Effector memory CD8-positive, alpha-beta T cell (primary cell): Measurements from ENCODE around the gene TMEM203.

Experiments used
- ATAC-seq: fragments of 150-1000 bp; cut with Tn5 transposase; replicated peaks from 2 replicates; pipeline ENCODE4 v1.10.0; 2021; ENCODE audit warnings: mild to moderate bottlenecking, moderate library complexity
- DNase-seq, 3 experiments: peaks; one replicate each; pipeline ENCODE4 v3.0.0; 2021
- H3K27ac Mint-ChIP-seq, 2 donors: one replicate each; pipeline ENCODE4 v1.8.0; 2022; ENCODE audit warnings: mild to moderate bottlenecking in 2 of 2, mixed read lengths in 2 of 2, moderate library complexity in 2 of 2
- H3K27me3 Mint-ChIP-seq, 2 donors: one replicate each; pipeline ENCODE4 v1.8.0; 2022; ENCODE audit warnings: mixed read lengths in 2 of 2
- H3K36me3 Mint-ChIP-seq: one replicate; pipeline ENCODE4 v1.8.0; 2022; ENCODE audit warnings: mild to moderate bottlenecking, moderate library complexity, mixed read lengths; ENCODE audit not compliant: insufficient read depth
- H3K4me1 Mint-ChIP-seq, 2 donors: one replicate each; pipeline ENCODE4 v1.8.0; 2022; ENCODE audit warnings: low read depth in 2 of 2, mixed read lengths in 2 of 2
- H3K4me3 Mint-ChIP-seq, 2 donors: one replicate each; pipeline ENCODE4 v1.8.0; 2022; ENCODE audit warnings: mild to moderate bottlenecking in 2 of 2, mixed read lengths in 2 of 2, moderate library complexity in 2 of 2
- H3K9me3 Mint-ChIP-seq, 2 donors: one replicate each; pipeline ENCODE4 v1.8.0; 2022; ENCODE audit warnings: mixed read lengths in 2 of 2

TMEM203 gene

GRCh38 chr9:137187386-137187785, 18.1 kb downstream of the TMEM203 start:
- Mint-ChIP-seq H3K27me3 (no peaks in the 10 kb centered on the region), H3K9me3 (no peaks in the 10 kb centered on the region), H3K36me3 (peaks cover 51% of the 10 kb centered on the region), H3K27ac (peak overlapping the region; percentile 82 to 95), H3K4me1 (peaks cover 36 to 40% of the 10 kb centered on the region in 2 donors), H3K4me3 (peak overlapping the region; percentile 91 to 92)
- ATAC-seq = no peak
- no peak for DNase-seq

GRCh38 chr9:137186385-137186784, 19.1 kb downstream of the TMEM203 start:
- H3K36me3 Mint-ChIP-seq = peaks cover 61% of the 10 kb centered on the region

GRCh38 chr9:137185921-137186320, 19.5 kb downstream of the TMEM203 start:
- Mint-ChIP-seq H3K27ac (no peak overlapping the region), H3K27me3 (no peaks in the 10 kb centered on the region), H3K9me3 (no peaks in the 10 kb centered on the region), H3K36me3 (peaks cover 63% of the 10 kb centered on the region), H3K4me1 (peaks cover 36 to 37% of the 10 kb centered on the region in 2 donors), H3K4me3 (no peak overlapping the region)
- DNase-seq (no peak), ATAC-seq (no peak)

More at GRCh38 chr9:137186385-137186784, 19.1 kb downstream of the TMEM203 start:
- Mint-ChIP-seq H3K4me1 (peaks cover 36 to 40% of the 10 kb centered on the region in 2 donors), H3K9me3 (no peaks in the 10 kb centered on the region), H3K4me3 (peak overlapping the region; percentile 91 to 92), H3K27me3 (no peaks in the 10 kb centered on the region), H3K27ac (no peak overlapping the region)
- no peak for ATAC-seq
- DNase-seq = no peak

DNA sequence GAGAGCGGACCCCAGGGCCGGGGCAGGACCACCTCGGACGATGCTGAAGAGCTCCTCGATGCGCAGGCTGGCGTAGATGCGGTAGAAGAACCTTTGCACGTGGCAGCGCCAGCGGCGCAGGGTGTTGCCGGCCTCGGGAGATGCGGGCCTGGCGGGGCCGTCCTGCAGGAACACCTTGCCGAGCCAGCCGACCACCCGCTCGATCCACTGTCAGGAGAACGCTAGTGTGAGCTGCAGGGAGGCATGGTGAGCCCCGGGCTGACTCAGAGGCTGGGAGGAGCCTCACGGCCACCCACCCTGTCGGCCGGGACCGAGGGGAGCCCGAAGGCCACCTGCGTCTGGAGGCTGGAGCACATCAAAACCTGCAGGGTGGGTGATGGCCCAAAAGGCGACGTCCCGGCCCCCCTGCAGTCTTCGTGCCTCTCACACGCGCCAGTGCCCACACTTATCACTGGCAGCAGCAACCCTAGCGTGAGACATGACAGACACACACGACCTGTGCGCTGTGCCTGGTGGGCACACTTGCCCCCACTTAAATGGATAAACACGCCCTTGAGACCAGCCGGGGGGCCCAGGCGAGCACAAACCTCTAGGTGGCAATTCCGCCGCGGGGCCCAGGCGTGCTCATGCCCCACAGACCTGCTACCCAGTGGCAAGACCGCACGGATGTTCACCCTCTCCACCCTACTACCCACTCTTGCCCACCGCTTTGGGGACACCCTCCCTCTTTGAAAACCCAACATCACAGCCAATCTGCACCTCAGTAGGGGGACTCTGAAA, 20.4 kb downstream of the TMEM203 start:
- no peak for ATAC-seq
- Mint-ChIP-seq H3K4me1 (peaks cover 32 to 33% of the 10 kb centered on the region in 2 donors), H3K4me3 (no peak overlapping the region), H3K9me3 (no peaks in the 10 kb centered on the region), H3K36me3 (peaks cover 59% of the 10 kb centered on the region), H3K27ac (no peak overlapping the region), H3K27me3 (no peaks in the 10 kb centered on the region)
- no peak for DNase-seq

DNA sequence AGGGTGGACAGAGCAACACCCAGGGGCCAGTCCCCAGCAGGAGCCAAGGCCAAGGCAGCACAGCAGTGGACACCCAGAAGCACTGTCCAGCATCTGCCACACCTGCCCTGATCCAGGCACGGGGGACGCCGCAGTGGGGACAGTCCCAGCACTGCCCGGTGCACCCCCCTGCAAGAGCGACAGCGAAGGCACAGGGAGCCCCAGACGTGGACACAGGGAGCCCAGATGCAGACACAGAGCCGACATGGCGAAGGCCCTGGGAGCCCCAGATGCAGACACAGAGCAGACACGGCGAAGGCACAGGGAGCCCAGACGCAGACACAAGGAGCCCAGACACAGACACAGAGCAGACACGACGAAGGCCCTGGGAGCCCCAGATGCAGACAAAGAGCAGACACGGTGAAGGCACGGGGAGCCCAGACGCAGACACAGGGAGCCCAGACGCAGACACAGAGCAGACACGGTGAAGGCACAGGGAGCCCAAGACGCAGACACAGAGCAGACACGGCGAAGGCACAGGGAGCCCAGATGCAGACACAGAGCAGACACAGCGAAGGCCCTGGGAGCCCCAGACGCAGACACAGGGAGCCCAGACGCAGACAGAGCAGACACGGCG, 21.4 kb downstream of the TMEM203 start:
- peaks cover 53% of the 10 kb centered on the region for H3K36me3 Mint-ChIP-seq
- H3K4me3 Mint-ChIP-seq = no peak overlapping the region
- no peak for ATAC-seq

GRCh38 chr9:137182836-137183235, 22.6 kb downstream of the TMEM203 start:
- ATAC-seq = no peak

More for the DNA sequence above, 21.4 kb downstream of the TMEM203 start:
- Mint-ChIP-seq H3K4me1 (peaks cover 22 to 26% of the 10 kb centered on the region in 2 donors), H3K9me3 (no peaks in the 10 kb centered on the region), H3K27me3 (no peaks in the 10 kb centered on the region), H3K27ac (no peak overlapping the region)
- no peak for DNase-seq

DNA sequence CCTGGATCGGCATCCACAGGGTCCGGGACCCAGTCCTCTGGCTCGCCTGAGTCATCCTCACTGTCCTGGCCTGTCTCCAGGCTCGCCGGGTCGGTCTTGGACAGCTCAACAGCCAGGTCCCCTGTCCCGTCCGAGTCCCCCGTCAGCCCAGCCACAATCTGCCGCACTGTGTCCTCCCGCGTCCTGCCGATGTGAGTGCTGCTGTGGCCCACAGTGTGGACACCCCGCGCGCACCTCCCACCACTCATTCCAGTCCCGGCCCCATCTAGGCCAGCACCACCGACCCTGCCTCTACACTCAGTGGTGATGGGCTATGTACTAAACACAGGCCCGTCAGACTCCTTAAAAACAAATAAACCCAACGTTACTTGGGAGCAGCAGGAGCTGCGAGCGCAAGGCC, 23.8 kb downstream of the TMEM203 start:
- H3K9me3 Mint-ChIP-seq = no peaks in the 10 kb centered on the region
- H3K36me3 Mint-ChIP-seq = peaks cover 46% of the 10 kb centered on the region
- no peak overlapping the region for H3K4me3 Mint-ChIP-seq
- no peak for DNase-seq
- no peak overlapping the region for H3K27ac Mint-ChIP-seq
- H3K4me1 Mint-ChIP-seq = peaks cover 11 to 12% of the 10 kb centered on the region in 2 donors
- ATAC-seq = no peak
- H3K27me3 Mint-ChIP-seq = no peaks in the 10 kb centered on the region

More at GRCh38 chr9:137182836-137183235, 22.6 kb downstream of the TMEM203 start:
- Mint-ChIP-seq H3K27ac (no peak overlapping the region), H3K36me3 (peaks cover 48% of the 10 kb centered on the region), H3K4me1 (peaks cover 20 to 21% of the 10 kb centered on the region in 2 donors), H3K27me3 (no peaks in the 10 kb centered on the region), H3K4me3 (no peak overlapping the region), H3K9me3 (no peaks in the 10 kb centered on the region)
- DNase-seq = no peak

DNA sequence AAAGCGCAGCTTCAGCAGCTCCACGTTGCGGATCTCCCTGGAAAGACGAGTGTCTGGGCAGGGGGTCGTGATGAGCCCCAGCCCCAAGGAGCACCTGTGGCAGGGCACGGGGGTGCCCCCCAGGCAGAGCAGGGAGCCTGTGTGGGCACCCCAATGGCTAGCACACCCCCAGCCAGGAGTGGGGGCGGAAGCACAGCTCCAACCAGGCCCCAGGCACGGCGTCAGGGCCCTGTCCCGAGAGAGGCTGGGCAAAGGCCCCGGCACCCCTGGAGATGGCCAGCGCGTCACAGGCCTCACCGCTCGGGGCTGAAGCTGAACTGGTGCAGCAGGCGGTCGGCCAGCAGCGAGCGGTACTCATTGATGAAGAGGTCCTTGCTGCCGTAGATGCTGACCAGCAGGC, 25.0 kb downstream of the TMEM203 start:
- Mint-ChIP-seq H3K4me3 (no peak overlapping the region), H3K9me3 (no peaks in the 10 kb centered on the region), H3K4me1 (peaks cover 7 to 16% of the 10 kb centered on the region in 2 donors), H3K27me3 (no peaks in the 10 kb centered on the region), H3K36me3 (peaks cover 48% of the 10 kb centered on the region), H3K27ac (no peak overlapping the region)
- DNase-seq = no peak
- ATAC-seq = no peak

DNA sequence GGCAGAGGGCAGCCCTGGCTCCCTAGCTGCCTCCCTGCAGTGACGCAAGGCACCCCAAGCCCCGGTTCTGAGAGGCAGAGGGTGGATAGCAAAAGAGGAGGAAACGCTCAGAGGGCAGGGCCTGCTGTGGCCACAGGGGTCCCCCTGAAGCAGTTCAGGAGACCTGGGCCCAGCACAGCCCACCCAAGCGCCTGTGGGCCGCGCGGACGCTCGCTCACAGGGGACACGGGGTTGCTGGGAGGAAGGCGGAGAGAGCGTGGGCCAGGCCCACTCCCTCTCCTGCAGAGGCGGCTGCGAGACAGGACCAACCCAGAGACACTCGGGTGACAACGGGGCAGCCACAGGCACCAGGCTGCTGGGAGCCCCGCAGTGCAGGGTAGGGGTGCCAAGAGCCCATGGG, 25.7 kb downstream of the TMEM203 start:
- Mint-ChIP-seq H3K4me3 (no peak overlapping the region), H3K27me3 (no peaks in the 10 kb centered on the region), H3K4me1 (peaks cover 7 to 14% of the 10 kb centered on the region in 2 donors), H3K36me3 (peaks cover 47% of the 10 kb centered on the region), H3K27ac (no peak overlapping the region), H3K9me3 (no peaks in the 10 kb centered on the region)
- no peak for DNase-seq
- no peak for ATAC-seq

DNA sequence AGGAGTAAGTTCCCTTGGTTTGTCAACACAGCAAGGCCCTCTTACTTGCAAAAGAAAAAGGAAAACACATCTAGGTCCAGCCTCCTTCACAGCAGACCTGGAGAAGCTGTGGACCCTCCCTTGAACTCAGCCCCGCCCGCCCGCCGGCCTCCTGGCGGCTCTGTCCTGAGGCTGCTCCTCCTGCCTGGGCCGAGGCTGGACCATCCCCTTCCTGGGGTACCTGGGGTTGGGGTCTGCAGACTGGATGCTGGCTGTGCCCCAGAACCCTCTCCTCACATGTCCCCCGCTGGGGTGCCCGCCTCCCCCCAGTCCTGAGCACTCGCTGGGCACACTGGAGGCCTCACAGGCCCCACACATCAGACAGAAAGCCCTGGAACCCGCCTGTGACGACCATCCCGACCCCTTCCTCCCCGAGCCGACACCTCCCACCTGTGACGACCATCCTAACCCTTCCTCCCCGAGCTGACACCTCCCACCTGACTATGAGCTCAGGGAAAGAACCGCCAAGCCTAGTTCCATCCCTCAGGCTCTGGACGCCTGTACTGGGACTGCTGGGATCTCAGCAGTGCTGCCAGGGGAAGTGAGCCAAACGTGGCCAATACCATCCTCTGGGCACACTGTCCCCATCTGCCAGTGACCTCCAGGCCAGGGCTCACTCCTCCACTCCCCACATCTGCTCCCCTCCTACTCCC, 26.4 kb downstream of the TMEM203 start:
- DNase-seq (no peak), ATAC-seq (no peak)
- Mint-ChIP-seq H3K9me3 (no peaks in the 10 kb centered on the region), H3K27ac (no peak overlapping the region), H3K36me3 (peaks cover 40% of the 10 kb centered on the region), H3K4me1 (peaks cover 1 to 8% of the 10 kb centered on the region in 2 donors), H3K4me3 (no peak overlapping the region), H3K27me3 (no peaks in the 10 kb centered on the region)

GRCh38 chr9:137178201-137178938, 27.1 kb downstream of the TMEM203 start:
- H3K9me3 Mint-ChIP-seq = no peaks in the 10 kb centered on the region
- H3K36me3 Mint-ChIP-seq = peaks cover 33% of the 10 kb centered on the region
- ATAC-seq (no peak), DNase-seq (no peak)
- no peak overlapping the region for H3K4me3 Mint-ChIP-seq
- no peak overlapping the region for H3K27ac Mint-ChIP-seq
- H3K27me3 Mint-ChIP-seq = peaks cover 0 to 3% of the 10 kb centered on the region in 2 donors
- peaks cover 0 to 8% of the 10 kb centered on the region in 2 donors for H3K4me1 Mint-ChIP-seq

DNA sequence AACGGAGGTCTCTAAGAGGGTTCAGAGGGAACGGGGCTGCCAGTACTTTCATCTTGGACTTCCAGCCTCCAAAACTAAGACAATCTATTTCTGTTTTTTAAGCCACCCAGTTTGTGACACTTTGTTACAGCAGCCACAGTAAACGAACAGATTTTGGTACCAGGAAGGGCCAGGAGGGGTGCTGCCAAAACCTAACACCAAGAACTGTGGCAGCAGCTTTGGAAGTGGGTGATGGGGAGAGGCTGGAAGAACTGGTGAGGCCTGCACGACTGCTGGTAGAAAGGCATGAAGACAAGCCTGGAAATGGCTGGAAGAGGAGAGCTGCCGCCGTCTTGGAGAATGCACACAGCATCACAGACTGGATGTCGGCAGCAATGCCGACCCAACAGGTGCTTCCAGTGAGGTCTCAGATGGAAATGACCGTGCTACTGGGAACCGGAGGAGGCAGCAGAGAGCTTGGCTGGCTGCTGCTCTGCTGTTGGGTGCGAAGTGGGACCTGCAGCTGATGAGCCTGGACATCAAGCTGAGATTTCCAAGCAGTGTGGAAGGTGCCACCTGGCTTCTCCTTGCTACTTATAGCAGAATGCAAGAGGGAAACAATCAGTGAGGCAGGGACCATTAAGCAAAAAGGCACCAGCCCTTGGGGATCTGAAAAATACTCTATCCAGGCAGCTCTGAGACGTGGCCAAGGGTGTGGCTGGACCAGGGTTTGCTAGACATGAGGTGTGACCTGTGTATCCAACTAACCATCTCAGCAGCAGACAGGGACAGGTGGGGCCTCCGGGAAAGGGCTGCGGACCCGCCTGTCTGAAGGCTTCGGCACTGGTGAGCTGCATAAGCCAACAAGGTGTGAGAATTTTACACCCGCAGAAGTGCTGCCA, 28.9 kb downstream of the TMEM203 start:
- H3K36me3 Mint-ChIP-seq = peaks cover 23% of the 10 kb centered on the region
- peak overlapping the region in 1 of 2 donors; percentile 39 for H3K27ac Mint-ChIP-seq
- H3K9me3 Mint-ChIP-seq = no peaks in the 10 kb centered on the region
- DNase-seq = no peak
- H3K4me3 Mint-ChIP-seq = no peak overlapping the region
- ATAC-seq = peak; percentile 62
- peaks cover 0 to 10% of the 10 kb centered on the region in 2 donors for H3K4me1 Mint-ChIP-seq
- H3K27me3 Mint-ChIP-seq = peaks cover 0 to 12% of the 10 kb centered on the region in 2 donors
